ENCODE measurements around the gene NR1I3. TPM values are rescaled to one million over a fixed set of nuclear protein-coding genes. Genes with fewer than 3 reads are reported as not detected.

Gene NR1I3
- polyA plus RNA-seq, 1 of the 3 experiments (the other 2 are of a cell fraction), result not detected

- TF ChIP-seq USF2 (IDR thresholded peaks at IDR 0.05; ENCODE audit: borderline replicate concordance, low read depth, low read length) (no peak), ZBTB33 (IDR thresholded peaks at IDR 0.05; ENCODE audit: borderline replicate concordance, low read depth) (no peak), FOSL2 (IDR thresholded peaks at IDR 0.05; ENCODE audit: borderline replicate concordance, low read depth) (no peak), GABPA (IDR thresholded peaks at IDR 0.05; ENCODE audit: low read depth) (no peak), ELF1 (IDR thresholded peaks at IDR 0.05) (no peak), SMC3 (IDR thresholded peaks at IDR 0.05; ENCODE audit: low read depth, low read length) (peak; percentile 68), JUND (IDR thresholded peaks at IDR 0.05) (no peak), GATA2 (CRISPR knock-in tag; IDR thresholded peaks at IDR 0.05) (no peak), NRF1 (IDR thresholded peaks at IDR 0.05; ENCODE audit: low read depth, low read length) (no peak), SIN3A (IDR thresholded peaks at IDR 0.05; ENCODE audit: borderline replicate concordance, low read depth, low read length) (no peak; the same call in 1 of the 2 replicates), RFX5 (IDR thresholded peaks at IDR 0.05; ENCODE audit: low read length) (peak; percentile 82), RAD21 (IDR thresholded peaks at IDR 0.05; ENCODE audit: low read length) (peak; percentile 50), EZH2phosphoT487 (IDR thresholded peaks at IDR 0.05; ENCODE audit: borderline replicate concordance, low read depth) (no peak), USF1 (IDR thresholded peaks at IDR 0.05; ENCODE audit: borderline replicate concordance, low read depth) (no peak), TEAD4 (IDR thresholded peaks at IDR 0.05; ENCODE audit: borderline replicate concordance, insufficient read depth) (no peak), FOXM1 (IDR thresholded peaks at IDR 0.05; ENCODE audit: low read depth) (no peak), IRF3 (IDR thresholded peaks at IDR 0.05; ENCODE audit: low read depth, low read length) (peak; percentile 82), TAF1 (IDR thresholded peaks at IDR 0.05; ENCODE audit: borderline replicate concordance, low read depth, low read length) (peak; percentile 69), YY1 (IDR thresholded peaks at IDR 0.05; ENCODE audit: low read depth) (peak; percentile 100), MXI1 (IDR thresholded peaks at IDR 0.05; ENCODE audit: low read depth, low read length) (peak; percentile 96), MAX (IDR thresholded peaks at IDR 0.05; ENCODE audit: low read depth) (no peak), CTCF (IDR thresholded peaks at IDR 0.05) (peak; percentile 70)
These were observed 12.3 kb downstream of the NR1I3 start, which contains the start of gene TOMM40L (continued) for GRCh38 chr1:161225534-161226319.
